SK-N-MC (cell line): ENCODE results near the gene GLS.

Experiments
- EZH2 ChIP-seq: fragments of 200-600 bp; sonication (generic); IDR thresholded peaks from one replicate; pipeline ENCODE4 v1.6.1; 2017; ENCODE audit warnings: antibody characterized with exemption
- POLR2AphosphoS5 ChIP-seq: IDR thresholded peaks from 2 replicates; pipeline ENCODE4 v1.6.1; 2012; ENCODE audit warnings: mild to moderate bottlenecking, low read depth, low read length, borderline replicate concordance

GRCh38 chr2:191012845-191013681 is 132.4 kb downstream of the GLS start:
- TF ChIP-seq POLR2AphosphoS5 (no peak), EZH2 (no peak)
